ENCODE results near the gene C2orf69. TPM values are rescaled to one million over a fixed set of nuclear protein-coding genes. Genes with fewer than 3 reads are reported as not detected.

The C2orf69 gene
- total RNA-seq, 3 donors from 2014 or later (not counting 1 experiment from before 2014, with no cell fraction given) = 11.8 to 15.0 (median 13.0) TPM

DNA sequence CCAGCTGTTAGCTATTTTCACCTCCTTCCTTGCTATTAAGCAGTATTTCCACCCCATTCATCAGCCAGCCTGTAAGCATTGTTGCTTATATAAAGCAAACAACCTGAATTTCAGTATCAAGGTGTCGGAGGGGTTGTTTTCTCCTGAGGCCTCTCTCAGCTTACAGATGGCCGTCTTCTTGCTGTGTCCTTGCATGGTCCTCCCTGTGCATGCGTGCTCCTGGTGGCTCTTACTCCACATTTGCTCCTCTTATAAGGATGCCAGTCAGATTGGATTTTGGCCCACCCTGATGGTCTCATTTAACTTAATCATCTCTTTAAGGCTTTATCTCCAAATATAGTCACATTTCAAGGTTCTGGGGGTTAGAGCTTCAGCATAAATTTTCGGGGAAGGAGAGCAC is 46.9 kb downstream of the C2orf69 start:
- DNase-seq = no peak
- Mint-ChIP-seq H3K4me1 (peaks cover 43 to 53% of the 10 kb centered on the region in 2 donors), H3K27ac (peak overlapping the region in 1 of 2 donors; percentile 17), H3K36me3 (peaks cover 16% of the 10 kb centered on the region), H3K9me3 (no peaks in the 10 kb centered on the region), H3K4me3 (peak overlapping the region; percentile 5), H3K27me3 (ENCODE audit: low read depth in 2 of 2) (no peaks in the 10 kb centered on the region)
- Histone ChIP-seq H3K4me1 (ENCODE audit: control insufficient read depth, insufficient read depth, low read length) (peaks cover 25% of the 10 kb centered on the region), H3K27me3 (ENCODE audit: control insufficient read depth, insufficient read depth, low read length) (no peaks in the 10 kb centered on the region), H3K36me3 (ENCODE audit: control insufficient read depth, insufficient read depth, low read length) (peaks cover 38% of the 10 kb centered on the region), H3K4me3 (ENCODE audit: low read length) (no peak overlapping the region), H3K27ac (ENCODE audit: low read length) (no peak overlapping the region), H3K9me3 (ENCODE audit: control insufficient read depth, insufficient read depth, low read length) (no peaks in the 10 kb centered on the region)
- no peak for ATAC-seq
- intact Hi-C loops (cut with micrococcal nuclease) = no loop called here
- TF ChIP-seq, protein P1, sequence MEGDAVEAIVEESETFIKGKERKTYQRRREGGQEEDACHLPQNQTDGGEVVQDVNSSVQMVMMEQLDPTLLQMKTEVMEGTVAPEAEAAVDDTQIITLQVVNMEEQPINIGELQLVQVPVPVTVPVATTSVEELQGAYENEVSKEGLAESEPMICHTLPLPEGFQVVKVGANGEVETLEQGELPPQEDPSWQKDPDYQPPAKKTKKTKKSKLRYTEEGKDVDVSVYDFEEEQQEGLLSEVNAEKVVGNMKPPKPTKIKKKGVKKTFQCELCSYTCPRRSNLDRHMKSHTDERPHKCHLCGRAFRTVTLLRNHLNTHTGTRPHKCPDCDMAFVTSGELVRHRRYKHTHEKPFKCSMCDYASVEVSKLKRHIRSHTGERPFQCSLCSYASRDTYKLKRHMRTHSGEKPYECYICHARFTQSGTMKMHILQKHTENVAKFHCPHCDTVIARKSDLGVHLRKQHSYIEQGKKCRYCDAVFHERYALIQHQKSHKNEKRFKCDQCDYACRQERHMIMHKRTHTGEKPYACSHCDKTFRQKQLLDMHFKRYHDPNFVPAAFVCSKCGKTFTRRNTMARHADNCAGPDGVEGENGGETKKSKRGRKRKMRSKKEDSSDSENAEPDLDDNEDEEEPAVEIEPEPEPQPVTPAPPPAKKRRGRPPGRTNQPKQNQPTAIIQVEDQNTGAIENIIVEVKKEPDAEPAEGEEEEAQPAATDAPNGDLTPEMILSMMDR (IDR thresholded peaks at IDR 0.05) = no peak
- 93% methylated on average over 4 of the region's 4 CpGs for WGBS (ENCODE audit: insufficient coverage)

DNA sequence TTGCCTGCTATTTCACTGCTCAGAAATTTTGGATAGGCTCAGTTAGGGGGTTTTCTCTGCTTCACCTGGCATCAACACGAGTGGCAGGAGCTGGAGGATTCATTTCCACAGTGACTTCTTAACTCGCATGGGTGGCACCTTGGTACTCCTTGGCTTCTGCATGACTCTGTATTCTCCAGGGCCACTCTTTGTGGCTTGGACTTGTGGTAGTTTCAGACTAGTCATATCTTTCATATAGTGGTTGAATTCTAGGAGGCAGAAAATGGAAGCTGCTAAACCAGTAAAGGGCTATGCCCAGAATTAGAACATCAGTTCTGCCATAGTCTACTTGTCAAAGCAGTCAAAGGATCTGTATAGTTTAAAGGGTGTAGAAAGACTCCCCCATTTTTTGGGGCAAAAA is 51.1 kb downstream of the C2orf69 start:
- H3K4me1 Mint-ChIP-seq = peaks cover 16 to 22% of the 10 kb centered on the region in 2 donors

DNA sequence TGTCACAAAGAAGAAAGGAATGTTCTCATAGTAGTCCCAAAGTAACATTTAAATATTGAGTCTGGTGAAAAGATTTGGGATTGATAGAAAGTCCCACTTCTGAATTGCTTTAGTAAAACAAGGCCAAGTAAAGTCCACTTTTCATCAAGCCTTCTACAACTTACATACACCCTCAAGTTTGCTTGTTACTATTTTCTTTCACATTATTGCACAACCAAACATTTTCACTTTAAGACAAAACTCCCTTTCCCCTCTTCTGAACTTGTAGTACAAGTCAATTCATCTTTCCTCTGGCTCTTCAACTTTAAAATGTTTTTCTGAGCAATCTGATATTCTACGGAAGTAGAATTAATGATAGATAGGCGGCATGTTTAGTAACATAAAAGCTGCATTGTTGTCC is 55.3 kb downstream of the C2orf69 start:
- H3K27me3 Mint-ChIP-seq (ENCODE audit: low read depth in 2 of 2) = no peaks in the 10 kb centered on the region
- peaks cover 22% of the 10 kb centered on the region for H3K36me3 Mint-ChIP-seq
- intact Hi-C loops (cut with micrococcal nuclease) = no loop called here
- H3K27ac ChIP-seq (ENCODE audit: low read length) = no peak overlapping the region
- ATAC-seq (no peak), DNase-seq (no peak)
- peaks cover 53% of the 10 kb centered on the region for H3K36me3 ChIP-seq (ENCODE audit: control insufficient read depth, insufficient read depth, low read length)
- H3K9me3 ChIP-seq (ENCODE audit: control insufficient read depth, insufficient read depth, low read length) = no peaks in the 10 kb centered on the region
- 95% methylated on average over 2 of the region's 2 CpGs for WGBS (ENCODE audit: insufficient coverage)
- H3K4me1 Mint-ChIP-seq = peaks cover 0 to 6% of the 10 kb centered on the region in 2 donors
- H3K27ac Mint-ChIP-seq = no peak overlapping the region
- no peak overlapping the region for H3K4me3 Mint-ChIP-seq
- no peaks in the 10 kb centered on the region for H3K27me3 ChIP-seq (ENCODE audit: control insufficient read depth, insufficient read depth, low read length)
- no peaks in the 10 kb centered on the region for H3K9me3 Mint-ChIP-seq
- TF ChIP-seq, protein P1 (IDR thresholded peaks at IDR 0.05) = no peak
- no peaks in the 10 kb centered on the region for H3K4me1 ChIP-seq (ENCODE audit: control insufficient read depth, insufficient read depth, low read length)
- H3K4me3 ChIP-seq (ENCODE audit: low read length) = no peak overlapping the region

More for the DNA sequence above, 51.1 kb downstream of the C2orf69 start:
- TF ChIP-seq, protein P1 (IDR thresholded peaks at IDR 0.05) = no peak
- Mint-ChIP-seq H3K27ac (no peak overlapping the region), H3K4me3 (no peak overlapping the region), H3K27me3 (ENCODE audit: low read depth in 2 of 2) (no peaks in the 10 kb centered on the region), H3K36me3 (peaks cover 25% of the 10 kb centered on the region), H3K9me3 (no peaks in the 10 kb centered on the region)
- Histone ChIP-seq H3K4me1 (ENCODE audit: control insufficient read depth, insufficient read depth, low read length) (peaks cover under 1% of the 10 kb centered on the region), H3K36me3 (ENCODE audit: control insufficient read depth, insufficient read depth, low read length) (peaks cover 66% of the 10 kb centered on the region), H3K27ac (ENCODE audit: low read length) (no peak overlapping the region), H3K27me3 (ENCODE audit: control insufficient read depth, insufficient read depth, low read length) (no peaks in the 10 kb centered on the region), H3K9me3 (ENCODE audit: control insufficient read depth, insufficient read depth, low read length) (no peaks in the 10 kb centered on the region), H3K4me3 (ENCODE audit: low read length) (no peak overlapping the region)
- intact Hi-C loops (cut with micrococcal nuclease) = no loop called here
- ATAC-seq = no peak
- no peak for DNase-seq
- 77% methylated on average over 2 of the region's 2 CpGs for WGBS (ENCODE audit: insufficient coverage)

DNA sequence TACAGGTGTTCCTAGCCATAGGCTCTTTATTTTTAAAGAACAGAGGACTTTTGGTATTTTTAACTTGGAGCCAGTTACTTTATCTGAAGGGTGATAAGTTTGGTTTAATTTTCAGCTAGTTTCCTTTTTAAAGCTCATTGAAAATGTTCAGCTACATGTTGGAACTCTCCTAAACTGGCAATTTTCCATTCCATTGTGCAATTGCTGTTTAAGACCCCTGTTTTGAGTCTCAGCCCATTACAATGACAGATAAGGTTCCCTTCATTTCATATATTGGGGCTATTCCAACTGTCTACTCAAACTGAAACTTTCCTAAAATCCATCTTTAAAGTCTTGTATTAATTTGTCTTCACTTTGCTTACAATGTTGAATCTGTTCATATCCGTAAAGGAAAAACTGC is 55.9 kb downstream of the C2orf69 start:
- peaks cover 47% of the 10 kb centered on the region for H3K36me3 ChIP-seq (ENCODE audit: control insufficient read depth, insufficient read depth, low read length)
- WGBS (ENCODE audit: insufficient coverage) = no CpG with 5 or more reads among the region's 1 CpG

More for the DNA sequence above, 55.9 kb downstream of the C2orf69 start:
- no peaks in the 10 kb centered on the region for H3K9me3 Mint-ChIP-seq
- H3K27ac Mint-ChIP-seq = no peak overlapping the region
- ATAC-seq (no peak), DNase-seq (no peak)
- no peaks in the 10 kb centered on the region for H3K9me3 ChIP-seq (ENCODE audit: control insufficient read depth, insufficient read depth, low read length)
- peaks cover 17% of the 10 kb centered on the region for H3K36me3 Mint-ChIP-seq
- H3K4me3 ChIP-seq (ENCODE audit: low read length) = no peak overlapping the region
- H3K4me1 Mint-ChIP-seq = peaks cover 0 to 6% of the 10 kb centered on the region in 2 donors
- intact Hi-C loops (cut with micrococcal nuclease) = no loop called here
- no peak overlapping the region for H3K27ac ChIP-seq (ENCODE audit: low read length)
- no peaks in the 10 kb centered on the region for H3K27me3 ChIP-seq (ENCODE audit: control insufficient read depth, insufficient read depth, low read length)
- no peaks in the 10 kb centered on the region for H3K27me3 Mint-ChIP-seq (ENCODE audit: low read depth in 2 of 2)
- no peak overlapping the region for H3K4me3 Mint-ChIP-seq
- no peaks in the 10 kb centered on the region for H3K4me1 ChIP-seq (ENCODE audit: control insufficient read depth, insufficient read depth, low read length)
- TF ChIP-seq, protein P1 (IDR thresholded peaks at IDR 0.05) = no peak
